SU-DHL-6 (cell line): ENCODE results near the gene GATD1.

Experiments
- H2AFZ ChIP-seq: fragments of 200-600 bp; sonication (generic); 2 replicates; pipeline ENCODE4 v1.6.1; 2014; ENCODE audit warnings: low read depth, mild to moderate bottlenecking, moderate library complexity, mixed read lengths, antibody characterized with exemption, low read length; ENCODE audit not compliant: severe bottlenecking
- H3F3A ChIP-seq: fragments of 200-600 bp; shearing (Covaris generic); 2 replicates; pipeline ENCODE4 v1.6.0; 2016; ENCODE audit warnings: antibody characterized with exemption, mild to moderate bottlenecking; ENCODE audit not compliant: insufficient read depth
- H3K27ac ChIP-seq: fragments of 200-600 bp; sonication (generic); 2 replicates; pipeline ENCODE4 v1.5.1; 2016; ENCODE audit warnings: low read depth, mild to moderate bottlenecking, low read length, moderate library complexity, mixed read lengths
- H3K27me3 ChIP-seq: fragments of 200-600 bp; sonication (generic), shearing (Covaris generic); 2 replicates; pipeline ENCODE4 v1.6.0; 2014; ENCODE audit warnings: mild to moderate bottlenecking, low read length
- H3K36me3 ChIP-seq: fragments of 200-600 bp; sonication (generic); 2 replicates; pipeline ENCODE4 v1.6.1; 2014; ENCODE audit warnings: mild to moderate bottlenecking, low read length, mixed read lengths
- H3K4me2 ChIP-seq: fragments of 300-600, 200-600 bp; shearing (Covaris generic), sonication (generic); 2 replicates; pipeline ENCODE4 v1.6.0; 2014; ENCODE audit warnings: low read length, low read depth, mild to moderate bottlenecking; ENCODE audit not compliant: poor library complexity, severe bottlenecking
- H3K4me3 ChIP-seq: fragments of 200-600 bp; sonication (generic); 2 replicates; pipeline ENCODE4 v1.5.1; 2014; ENCODE audit warnings: antibody characterized with exemption, low read length, mild to moderate bottlenecking, mixed read lengths; ENCODE audit not compliant: insufficient read depth, poor library complexity, severe bottlenecking
- H3K79me2 ChIP-seq: fragments of 200-600 bp; sonication (generic); 2 replicates; pipeline ENCODE4 v1.6.1; 2014; ENCODE audit warnings: mild to moderate bottlenecking, low read length, moderate library complexity; ENCODE audit not compliant: insufficient read depth
- H3K9ac ChIP-seq: fragments of 200-600 bp; sonication (generic); 2 replicates; pipeline ENCODE4 v1.7.0; 2014; ENCODE audit warnings: mild to moderate bottlenecking, low read length
- H3K9me2 ChIP-seq: fragments of 200-600 bp; sonication (generic); replicated peaks from 2 replicates; pipeline ENCODE4 v1.6.1; 2014; ENCODE audit warnings: low read length; ENCODE audit not compliant: insufficient read depth
- H3K9me3 ChIP-seq: fragments of 200-600 bp; sonication (generic); 2 replicates; pipeline ENCODE4 v1.6.1; 2014; ENCODE audit warnings: low read length, mixed read lengths; ENCODE audit not compliant: insufficient read depth
- H4K20me1 ChIP-seq: fragments of 200-600 bp; sonication (generic); 2 replicates; pipeline ENCODE4 v1.6.1; 2014; ENCODE audit warnings: low read depth, mild to moderate bottlenecking, antibody characterized with exemption, low read length, moderate library complexity, mixed read lengths
- CTCF ChIP-seq: fragments of 200-600 bp; sonication (generic); IDR thresholded peaks from one replicate; pipeline ENCODE4 v1.5.1; 2017; ENCODE audit warnings: antibody characterized with exemption, mild to moderate bottlenecking, low read length, moderate library complexity; ENCODE audit not compliant: insufficient read depth, poor library complexity, severe bottlenecking
- EZH2phosphoT487 ChIP-seq: fragments of 200-600 bp; sonication (generic), shearing (Covaris generic); conservative IDR thresholded peaks from 2 replicates; pipeline ENCODE4 v1.6.1; 2018; ENCODE audit warnings: mild to moderate bottlenecking, antibody characterized with exemption, low read length, moderate library complexity, mixed read lengths

GATD1 gene

GRCh38 chr11:825366-826226, 48.3 kb upstream of the GATD1 start:
- no peak overlapping the region for H3K27ac ChIP-seq
- H3K4me2 ChIP-seq, result no peak overlapping the region
- H3K27me3 ChIP-seq, result no peaks in the 10 kb centered on the region
- no peak overlapping the region for H3K9ac ChIP-seq
- H4K20me1 ChIP-seq, result no peaks in the 10 kb centered on the region; the same call in 1 of the 2 replicates
- H3K9me3 ChIP-seq, result no peaks in the 10 kb centered on the region
- H3F3A ChIP-seq, result no peaks in the 10 kb centered on the region
- H3K4me3 ChIP-seq, result no peak overlapping the region
- TF ChIP-seq CTCF, result no peak
- TF ChIP-seq EZH2phosphoT487, result no peak
- no peaks in the 10 kb centered on the region for H3K9me2 ChIP-seq
- no peak overlapping the region for H2AFZ ChIP-seq
- no peaks in the 10 kb centered on the region for H3K79me2 ChIP-seq
- no peaks in the 10 kb centered on the region for H3K36me3 ChIP-seq

DNA sequence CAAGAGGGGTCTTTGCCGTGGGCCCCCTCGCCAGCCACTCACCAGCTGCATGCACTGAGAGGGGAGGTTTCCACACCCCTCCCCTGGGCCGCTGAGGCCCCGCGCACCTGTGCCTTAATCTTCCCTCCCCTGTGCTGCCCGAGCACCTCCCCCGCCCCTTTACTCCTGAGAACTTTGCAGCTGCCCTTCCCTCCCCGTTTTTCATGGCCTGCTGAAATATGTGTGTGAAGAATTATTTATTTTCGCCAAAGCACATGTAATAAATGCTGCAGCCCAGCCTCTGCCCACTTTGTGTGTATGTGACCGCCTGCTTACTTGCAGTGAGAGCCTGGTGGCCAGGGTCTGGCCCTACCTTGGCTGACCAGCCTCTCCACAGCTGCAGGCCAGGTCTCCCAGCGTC, 47.7 kb upstream of the GATD1 start:
- Histone ChIP-seq H3K36me3 (no peaks in the 10 kb centered on the region), H3F3A (no peaks in the 10 kb centered on the region), H3K4me2 (no peak overlapping the region), H3K9me2 (no peaks in the 10 kb centered on the region), H3K9ac (no peak overlapping the region), H4K20me1 (no peaks in the 10 kb centered on the region; the same call in 1 of the 2 replicates), H3K4me3 (no peak overlapping the region), H3K27me3 (no peaks in the 10 kb centered on the region), H3K9me3 (no peaks in the 10 kb centered on the region), H3K27ac (no peak overlapping the region), H3K79me2 (no peaks in the 10 kb centered on the region), H2AFZ (no peak overlapping the region)
- TF ChIP-seq CTCF (no peak), EZH2phosphoT487 (no peak)

DNA sequence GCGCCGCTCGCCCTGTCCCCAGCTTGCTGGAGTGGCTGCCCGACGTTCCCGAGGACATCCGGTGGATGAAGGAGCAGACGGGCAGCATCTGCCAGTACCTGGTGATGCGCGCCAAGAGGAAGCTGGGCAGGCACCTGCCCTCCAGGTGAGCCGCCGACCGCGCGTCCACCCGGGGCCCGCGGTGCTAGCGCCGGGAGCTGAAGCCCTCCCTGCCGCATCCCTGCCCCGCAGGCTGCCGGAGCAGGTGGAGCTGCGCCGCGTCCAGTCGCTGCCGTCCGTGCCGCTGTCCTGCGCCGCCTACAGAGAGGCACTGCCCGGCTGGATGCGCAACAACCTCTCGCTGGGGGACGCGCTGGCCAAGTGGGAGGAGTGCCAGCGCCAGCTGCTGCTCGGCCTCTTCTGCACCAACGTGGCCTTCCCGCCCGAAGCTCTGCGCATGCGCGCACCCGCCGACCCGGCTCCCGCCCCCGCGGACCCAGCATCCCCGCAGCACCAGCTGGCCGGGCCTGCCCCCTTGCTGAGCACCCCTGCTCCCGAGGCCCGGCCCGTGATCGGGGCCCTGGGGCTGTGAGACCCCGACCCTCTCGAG, 47.1 kb upstream of the GATD1 start:
- Histone ChIP-seq H4K20me1 (no peaks in the 10 kb centered on the region; the same call in 1 of the 2 replicates), H3K4me3 (no peak overlapping the region), H2AFZ (no peak overlapping the region), H3K36me3 (no peaks in the 10 kb centered on the region), H3K9me2 (no peaks in the 10 kb centered on the region), H3K9ac (no peak overlapping the region), H3K79me2 (no peaks in the 10 kb centered on the region), H3K9me3 (no peaks in the 10 kb centered on the region), H3K27ac (no peak overlapping the region), H3F3A (no peaks in the 10 kb centered on the region), H3K27me3 (no peaks in the 10 kb centered on the region), H3K4me2 (no peak overlapping the region)
- TF ChIP-seq CTCF, result no peak
- no peak for TF ChIP-seq EZH2phosphoT487
